Esophagus squamous epithelium (tissue), 5 donors: Measurements from ENCODE around the gene MORN1. TPM values are rescaled to one million over a fixed set of nuclear protein-coding genes. Genes with fewer than 3 reads are reported as not detected.

Experiments
- DNase-seq: peaks from one replicate; lab custom pipeline; 2025; lab: John Stamatoyannopoulos, UW
- H3K27ac ChIP-seq, 4 donors: fragments of 200-600 bp; sonication (generic); one replicate each; pipeline ENCODE4 v1.5.1; 2016 to 2019; ENCODE audit warnings: mild to moderate bottlenecking in 1 of 4
- H3K27me3 ChIP-seq, 4 donors: fragments of 200-600 bp; sonication (generic); 1 replicate in 3 of 4; 2 replicates in 1 of 4; pipeline versions ENCODE4 v1.5.1 to v1.6.0; 2017 to 2021; ENCODE audit warnings: antibody characterized with exemption in 1 of 4
- H3K36me3 ChIP-seq, 3 donors: fragments of 200-600 bp; sonication (generic); one replicate each; pipeline ENCODE4 v1.5.1; 2016 to 2019
- H3K4me1 ChIP-seq, 3 donors: fragments of 200-600 bp; sonication (generic); one replicate each; pipeline ENCODE4 v1.5.1; 2017 to 2019
- H3K4me3 ChIP-seq, 4 donors: fragments of 200-600 bp; sonication (generic); 1 replicate in 3 of 4; 2 replicates in 1 of 4; pipeline ENCODE4 v1.5.1; 2016 to 2019; ENCODE audit warnings: mild to moderate bottlenecking in 2 of 4, moderate library complexity in 1 of 4
- H3K9me3 ChIP-seq, 3 donors: fragments of 200-600 bp; sonication (generic); one replicate each; pipeline ENCODE4 v1.5.1; 2016 to 2019
- POLR2A ChIP-seq, 4 donors: fragments of 450-650 bp; IDR thresholded peaks; one replicate each; pipeline ENCODE4 v1.6.1; 2017; ENCODE audit warnings: antibody characterized with exemption in 4 of 4, mild to moderate bottlenecking in 4 of 4, moderate library complexity in 3 of 4
- WGBS, 2 donors: methylation state at CpG; one replicate each; pipeline ENCODE4 v1.1.5; 2018; 5-methylcytosine and 5-hydroxymethylcytosine counted together
- intact Hi-C: fragments of 100-400 bp; cut with DNase I; formaldehyde crosslinking; loops from one replicate; pipeline ENCODE4 v1.15.0; 2022
- total RNA-seq, 4 donors: library from RNA; depleted of rRNA; stranded (reverse); fragments of >200 nt; gene quantifications; one replicate each; pipeline ENCODE4 v1.1.0, GENCODE V29; 2016
- TF ChIP-seq, protein P1 (sequence below), 6 experiments: fragments of 450-650 bp in 4 of 6; fragments of 200-600 bp in 2 of 6; sonication (generic) in 2 of 6; IDR thresholded peaks; one replicate each; pipeline ENCODE4 v1.5.1; 2016 to 2019; ENCODE audit warnings: antibody characterized with exemption in 6 of 6, mild to moderate bottlenecking in 4 of 6, moderate library complexity in 4 of 6
- donor health status: DM: yes; HTN: yes; CAD: no.

Gene MORN1
- total RNA-seq, 4 donors from 2014 or later = 6.7 to 10.8 (median 7.0) TPM

DNA sequence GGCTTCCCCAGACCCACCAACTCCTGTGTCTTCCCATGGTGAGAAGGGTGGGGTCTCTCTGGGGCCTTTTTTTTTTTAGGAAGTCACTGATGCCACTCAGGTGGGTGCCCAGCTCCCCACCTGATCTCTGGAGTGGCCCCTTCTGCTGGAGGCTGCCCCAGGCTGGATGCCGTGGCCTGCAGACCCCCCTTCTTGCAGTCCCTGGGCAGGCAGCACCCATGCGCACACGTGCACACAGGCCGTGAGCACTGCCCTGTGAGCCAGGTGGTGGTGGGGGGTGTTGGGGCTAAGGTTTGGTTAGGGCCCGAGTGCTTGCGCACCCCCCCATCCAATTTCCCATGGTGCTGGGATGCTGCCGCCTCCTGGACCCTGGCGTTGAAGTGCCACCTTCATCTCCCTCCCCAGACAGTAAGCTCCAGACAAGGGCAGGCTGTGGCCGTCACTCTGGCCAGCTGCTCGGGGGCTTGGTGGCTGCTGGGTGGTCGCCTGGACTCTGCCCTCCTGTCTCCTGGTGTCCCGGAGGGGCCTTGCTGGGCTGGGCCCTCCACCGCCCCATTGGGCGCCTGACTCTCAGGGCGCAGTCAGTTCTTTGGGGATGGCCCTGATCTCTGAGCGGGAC is 112.7 kb downstream of the MORN1 start:
- no peak for DNase-seq
- peaks cover 0 to 8% (median 0%) of the 10 kb centered on the region in 3 donors for H3K36me3 ChIP-seq
- WGBS, 2 donors = 40 to 60% methylated on average over 1 of the region's 16 CpGs
- peak overlapping the region; percentile 44 to 83 (median 74) for H3K27ac ChIP-seq
- H3K4me1 ChIP-seq = peaks cover 38 to 79% (median 59%) of the 10 kb centered on the region in 3 donors
- no peaks in the 10 kb centered on the region for H3K9me3 ChIP-seq
- H3K27me3 ChIP-seq = no peaks in the 10 kb centered on the region
- H3K4me3 ChIP-seq = peak overlapping the region in 1 of 4 donors; percentile 23
- no peak for TF ChIP-seq POLR2A (IDR thresholded peaks at IDR 0.05)
- TF ChIP-seq, protein P1, sequence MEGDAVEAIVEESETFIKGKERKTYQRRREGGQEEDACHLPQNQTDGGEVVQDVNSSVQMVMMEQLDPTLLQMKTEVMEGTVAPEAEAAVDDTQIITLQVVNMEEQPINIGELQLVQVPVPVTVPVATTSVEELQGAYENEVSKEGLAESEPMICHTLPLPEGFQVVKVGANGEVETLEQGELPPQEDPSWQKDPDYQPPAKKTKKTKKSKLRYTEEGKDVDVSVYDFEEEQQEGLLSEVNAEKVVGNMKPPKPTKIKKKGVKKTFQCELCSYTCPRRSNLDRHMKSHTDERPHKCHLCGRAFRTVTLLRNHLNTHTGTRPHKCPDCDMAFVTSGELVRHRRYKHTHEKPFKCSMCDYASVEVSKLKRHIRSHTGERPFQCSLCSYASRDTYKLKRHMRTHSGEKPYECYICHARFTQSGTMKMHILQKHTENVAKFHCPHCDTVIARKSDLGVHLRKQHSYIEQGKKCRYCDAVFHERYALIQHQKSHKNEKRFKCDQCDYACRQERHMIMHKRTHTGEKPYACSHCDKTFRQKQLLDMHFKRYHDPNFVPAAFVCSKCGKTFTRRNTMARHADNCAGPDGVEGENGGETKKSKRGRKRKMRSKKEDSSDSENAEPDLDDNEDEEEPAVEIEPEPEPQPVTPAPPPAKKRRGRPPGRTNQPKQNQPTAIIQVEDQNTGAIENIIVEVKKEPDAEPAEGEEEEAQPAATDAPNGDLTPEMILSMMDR (IDR thresholded peaks at IDR 0.05) = no peak
- intact Hi-C loops = no loop called here

- no peaks in the 10 kb centered on the region for H3K9me3 ChIP-seq
- 84 to 91% methylated on average over 12 to 16 of the region's 25 CpGs for WGBS, 2 donors
- H3K4me3 ChIP-seq = no peak overlapping the region
- H3K27ac ChIP-seq = peak overlapping the region; percentile 44 to 83 (median 74)
- TF ChIP-seq, protein P1 (IDR thresholded peaks at IDR 0.05) = no peak
- TF ChIP-seq POLR2A (IDR thresholded peaks at IDR 0.05) = no peak
- DNase-seq = no peak
- peaks cover 0 to 8% (median 0%) of the 10 kb centered on the region in 3 donors for H3K36me3 ChIP-seq
- intact Hi-C loops = no loop called here
- H3K27me3 ChIP-seq = no peaks in the 10 kb centered on the region
- H3K4me1 ChIP-seq = peaks cover 42 to 79% (median 67%) of the 10 kb centered on the region in 3 donors
Measured at GRCh38 chr1:2277741-2278488, 113.4 kb downstream of the MORN1 start.

GRCh38 chr1:2276803-2277580 is 114.4 kb downstream of the MORN1 start:
- 74 to 76% methylated on average over 9 to 12 of the region's 12 CpGs for WGBS, 2 donors
- no peak for DNase-seq
- Histone ChIP-seq H3K9me3 (no peaks in the 10 kb centered on the region), H3K4me3 (no peak overlapping the region), H3K4me1 (peaks cover 51 to 83% (median 76%) of the 10 kb centered on the region in 3 donors), H3K27me3 (no peaks in the 10 kb centered on the region), H3K36me3 (peaks cover 0 to 8% (median 0%) of the 10 kb centered on the region in 3 donors), H3K27ac (peak overlapping the region in 3 of 4 donors; percentile 30 to 81 (median 61))
- intact Hi-C loops = no loop called here
- TF ChIP-seq, protein P1 (IDR thresholded peaks at IDR 0.05) = no peak
- TF ChIP-seq POLR2A (IDR thresholded peaks at IDR 0.05) = no peak

DNA sequence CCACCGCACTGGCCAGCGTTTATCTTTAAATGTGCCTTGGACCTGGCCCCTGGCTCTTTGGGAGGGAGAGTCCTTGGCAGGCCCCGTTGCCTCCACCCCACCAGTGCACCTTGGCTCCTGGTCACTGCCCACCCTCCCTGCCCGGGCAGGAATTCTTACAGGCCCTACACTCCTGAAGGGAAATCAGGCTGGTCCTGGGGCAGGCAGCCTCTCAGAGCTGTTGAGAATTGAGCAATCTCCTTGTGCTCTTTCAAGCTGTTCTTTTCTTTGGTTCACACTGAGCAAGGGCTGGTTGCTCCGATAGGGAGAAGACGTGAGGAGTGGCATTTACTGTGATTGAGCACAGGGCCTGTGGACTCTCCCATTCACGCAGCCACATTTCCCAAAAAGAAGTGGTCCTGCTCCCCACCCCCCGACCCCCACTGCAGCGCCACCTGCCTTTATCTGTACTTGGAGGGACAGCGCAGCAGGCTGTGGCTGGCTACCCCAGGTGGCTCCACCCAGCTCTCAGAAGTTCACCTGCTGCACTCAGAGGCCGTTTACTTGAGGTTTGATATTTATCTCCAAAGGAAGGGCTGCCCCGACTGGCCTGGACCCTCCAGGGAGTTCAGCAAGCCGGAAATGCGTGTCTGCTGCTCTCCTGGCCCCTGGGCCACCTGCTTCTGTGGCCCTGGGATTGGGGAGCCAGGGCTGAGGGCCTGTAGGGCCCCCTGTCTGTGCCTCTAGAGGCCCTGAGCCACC is 115.4 kb downstream of the MORN1 start:
- no peak for DNase-seq
- TF ChIP-seq POLR2A (IDR thresholded peaks at IDR 0.05) = no peak
- TF ChIP-seq, protein P1 (IDR thresholded peaks at IDR 0.05) = no peak
- peak overlapping the region; percentile 30 to 74 (median 52) for H3K27ac ChIP-seq
- peaks cover 62 to 93% (median 86%) of the 10 kb centered on the region in 3 donors for H3K4me1 ChIP-seq
- intact Hi-C loops = no loop called here
- H3K27me3 ChIP-seq = no peaks in the 10 kb centered on the region
- peaks cover 0 to 8% (median 0%) of the 10 kb centered on the region in 3 donors for H3K36me3 ChIP-seq
- 49 to 100% methylated on average over 1 to 7 of the region's 14 CpGs for WGBS, 2 donors
- no peaks in the 10 kb centered on the region for H3K9me3 ChIP-seq
- no peak overlapping the region for H3K4me3 ChIP-seq
